Astrocyte (in vitro differentiated cells and primary cell): Measurements from ENCODE around the gene DDIT4L.

Source experiments
- EZH2 ChIP-seq: IDR thresholded peaks from 2 replicates; pipeline ENCODE4 v1.6.1; 2012; ENCODE audit warnings: mild to moderate bottlenecking, low read length, inconsistent platforms; ENCODE audit not compliant: insufficient read depth
- TF ChIP-seq, protein P1 (sequence below): IDR thresholded peaks from 2 replicates; pipeline ENCODE4 v1.5.1; 2011; ENCODE audit warnings: low read depth, mild to moderate bottlenecking, inconsistent platforms, low read length, moderate library complexity; ENCODE audit not compliant: insufficient read depth

GRCh38 chr4:100174985-100175383, 15.3 kb downstream of the DDIT4L start:
- TF ChIP-seq EZH2, result no peak
- TF ChIP-seq, protein P1, sequence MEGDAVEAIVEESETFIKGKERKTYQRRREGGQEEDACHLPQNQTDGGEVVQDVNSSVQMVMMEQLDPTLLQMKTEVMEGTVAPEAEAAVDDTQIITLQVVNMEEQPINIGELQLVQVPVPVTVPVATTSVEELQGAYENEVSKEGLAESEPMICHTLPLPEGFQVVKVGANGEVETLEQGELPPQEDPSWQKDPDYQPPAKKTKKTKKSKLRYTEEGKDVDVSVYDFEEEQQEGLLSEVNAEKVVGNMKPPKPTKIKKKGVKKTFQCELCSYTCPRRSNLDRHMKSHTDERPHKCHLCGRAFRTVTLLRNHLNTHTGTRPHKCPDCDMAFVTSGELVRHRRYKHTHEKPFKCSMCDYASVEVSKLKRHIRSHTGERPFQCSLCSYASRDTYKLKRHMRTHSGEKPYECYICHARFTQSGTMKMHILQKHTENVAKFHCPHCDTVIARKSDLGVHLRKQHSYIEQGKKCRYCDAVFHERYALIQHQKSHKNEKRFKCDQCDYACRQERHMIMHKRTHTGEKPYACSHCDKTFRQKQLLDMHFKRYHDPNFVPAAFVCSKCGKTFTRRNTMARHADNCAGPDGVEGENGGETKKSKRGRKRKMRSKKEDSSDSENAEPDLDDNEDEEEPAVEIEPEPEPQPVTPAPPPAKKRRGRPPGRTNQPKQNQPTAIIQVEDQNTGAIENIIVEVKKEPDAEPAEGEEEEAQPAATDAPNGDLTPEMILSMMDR, result no peak
